IPS DF 19.7 (cell line): ENCODE results near the gene TCF7L2.

ENCODE experiments used
- DNase-seq: peaks from one replicate; pipeline ENCODE4 v3.0.0-alpha.2; 2013; ENCODE audit warnings: low read depth, low spot score

TCF7L2 gene

GRCh38 chr10:112949875-112950507 is at the start of gene TCF7L2:
TCF7L2 (plus strand) TSS chr10:112950247; CDS start chr10:112950757, 510 bp downstream.
- DNase-seq, result peak; percentile 95

GRCh38 chr10:112902730-112903129 is 47.3 kb upstream of the TCF7L2 start:
- no peak for DNase-seq

- DNase-seq, result no peak
Measured at GRCh38 chr10:112904000-112904399, 46.0 kb upstream of the TCF7L2 start.

GRCh38 chr10:112906945-112907344 is 43.1 kb upstream of the TCF7L2 start:
- DNase-seq, result no peak

DNA sequence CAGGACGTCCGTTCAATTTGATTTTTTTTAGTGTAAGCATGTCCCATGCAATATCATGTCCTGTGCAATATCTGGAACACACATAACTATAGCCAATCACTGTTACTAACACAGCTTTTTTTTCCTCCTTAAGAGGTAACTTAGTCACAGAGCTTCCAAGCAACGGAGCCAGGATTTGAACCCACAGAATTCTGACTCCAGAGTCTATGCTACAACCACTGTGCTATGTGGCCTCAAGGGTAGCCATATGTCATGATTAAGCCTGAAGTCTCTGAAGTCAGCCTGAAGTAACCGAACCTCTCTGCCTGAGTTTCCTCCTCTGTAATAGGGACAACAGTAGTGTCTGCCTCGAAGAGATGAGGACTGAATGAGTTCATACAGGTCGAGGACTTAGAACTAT is 42.2 kb upstream of the TCF7L2 start:
- no peak for DNase-seq

GRCh38 chr10:112911206-112911605 is 38.8 kb upstream of the TCF7L2 start:
- DNase-seq, result no peak

- DNase-seq, result no peak
Measured at GRCh38 chr10:112912410-112912928, 37.6 kb upstream of the TCF7L2 start.

DNA sequence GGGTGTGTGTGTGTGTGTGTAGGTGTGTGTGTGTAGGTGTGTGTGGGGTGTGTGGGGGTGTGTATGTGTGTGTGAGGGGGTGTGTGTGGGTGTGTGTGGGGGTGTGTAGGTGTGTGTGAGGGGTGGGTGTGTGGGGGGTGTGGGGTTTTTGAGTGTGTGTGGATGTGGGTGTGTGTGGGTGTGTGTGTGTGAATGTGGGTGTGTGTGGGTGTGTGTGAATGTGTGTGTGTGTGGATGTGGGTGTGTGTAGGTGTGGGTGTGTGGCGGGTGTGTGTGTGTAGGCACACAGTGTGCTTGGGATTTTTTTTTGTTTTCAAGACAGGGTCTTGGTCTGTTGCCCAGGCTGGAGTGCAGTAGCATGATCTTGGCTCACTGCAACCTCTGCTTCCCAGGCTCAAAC is 36.8 kb upstream of the TCF7L2 start:
- DNase-seq, result no peak

DNA sequence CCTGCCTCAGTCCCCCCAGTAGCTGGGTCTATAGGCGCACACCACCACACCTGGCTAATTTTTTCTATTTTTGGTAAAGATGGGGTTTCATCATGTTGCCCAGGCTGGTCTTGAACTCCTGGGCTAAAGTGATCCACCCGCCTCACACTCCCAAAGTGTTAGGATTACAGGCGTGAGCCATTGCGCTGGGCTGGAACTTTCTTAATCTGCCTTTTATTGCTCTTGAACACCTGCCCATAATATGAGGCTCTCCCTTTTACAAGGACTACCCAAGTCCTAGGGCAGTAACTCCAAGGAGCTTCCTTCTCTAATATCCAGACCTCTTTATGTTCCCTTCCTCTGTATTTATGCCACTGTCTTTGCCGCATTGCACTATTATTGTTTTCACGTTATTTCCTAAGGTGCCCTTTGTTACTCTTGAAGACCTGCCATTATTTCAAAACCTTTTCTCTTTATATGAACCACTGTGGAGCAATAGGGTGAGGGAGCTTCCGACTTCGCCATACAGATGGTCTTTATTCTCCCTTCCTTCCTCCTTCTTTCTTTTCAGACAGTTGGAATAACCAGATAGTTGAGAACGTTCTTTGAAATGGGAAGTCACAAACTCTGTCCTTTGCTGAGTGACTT is 36.3 kb upstream of the TCF7L2 start:
- DNase-seq, result no peak

DNA sequence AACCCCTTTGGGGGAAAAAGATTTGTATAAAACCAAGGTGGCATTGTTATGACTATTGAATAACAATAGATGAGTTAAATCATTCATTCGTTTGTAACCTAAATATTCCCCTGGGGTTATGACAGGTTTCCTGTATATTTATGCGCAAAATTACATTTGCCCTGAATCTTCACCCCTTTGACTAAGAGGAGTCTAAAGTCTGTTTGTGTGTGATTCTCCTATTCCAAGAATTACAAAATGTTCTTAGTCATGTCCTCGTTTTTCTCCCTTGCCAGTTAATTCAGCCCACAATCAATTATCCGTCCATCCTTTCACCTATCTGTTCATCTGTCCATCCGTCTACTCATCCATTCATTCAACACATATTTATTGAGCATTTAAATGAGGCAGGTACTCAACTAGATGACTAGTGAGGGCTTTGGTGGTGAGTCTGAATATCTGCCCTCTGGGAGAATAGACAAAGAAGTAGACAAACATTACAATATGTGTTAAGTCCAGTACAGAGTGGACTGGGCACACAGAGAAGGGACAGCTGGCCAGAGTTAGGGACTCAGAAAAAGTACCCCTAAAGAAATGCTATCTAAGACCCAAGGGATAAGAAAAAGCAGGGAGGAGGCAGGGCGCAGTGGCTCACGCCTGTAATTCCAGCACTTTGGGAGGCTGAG is 35.6 kb upstream of the TCF7L2 start:
- DNase-seq, result no peak

DNA sequence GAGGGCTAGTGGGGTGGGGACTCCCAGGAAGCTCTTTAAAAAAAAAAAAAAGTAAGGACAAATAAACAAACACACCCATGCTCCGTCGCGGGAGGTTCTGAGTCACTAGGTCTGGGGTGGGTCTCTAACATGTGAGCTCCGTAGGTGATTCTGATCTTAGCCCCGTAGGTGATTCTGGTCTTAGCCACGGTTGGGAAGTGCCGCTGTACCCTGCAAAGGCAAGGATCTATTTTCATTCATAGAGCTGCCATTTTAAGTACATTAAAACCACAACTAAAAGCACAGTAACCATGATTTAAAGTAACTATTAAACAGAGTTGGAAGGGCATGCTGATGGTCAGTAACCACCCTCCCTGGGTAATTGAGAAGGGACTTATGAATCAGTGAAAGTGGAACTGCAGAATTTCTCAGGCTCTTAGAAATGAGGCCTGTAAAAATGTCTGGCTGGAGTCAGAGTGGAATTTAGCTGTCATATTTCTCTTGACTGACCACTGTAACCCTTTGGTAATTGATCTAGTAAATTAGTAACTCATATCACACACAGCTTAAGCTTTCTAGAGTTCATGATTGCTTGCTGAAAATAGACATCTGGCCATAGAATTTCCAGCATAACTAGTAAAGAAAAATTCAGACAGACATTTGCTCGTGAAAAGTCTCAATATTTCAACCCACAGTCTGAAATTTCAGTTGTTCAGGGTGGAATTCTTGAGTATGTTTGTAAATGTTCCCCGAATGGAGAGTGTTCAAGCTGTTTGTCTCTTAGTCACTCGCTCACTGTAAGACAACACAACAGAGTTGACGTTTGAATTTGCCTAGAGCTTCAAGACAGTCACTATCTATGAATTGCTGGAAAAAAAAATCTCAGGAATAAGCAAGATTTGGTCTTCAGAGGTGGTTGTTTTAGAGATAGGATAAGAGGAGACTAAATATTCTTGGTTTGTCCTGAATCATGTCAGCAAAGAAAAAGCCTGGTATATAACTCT is 34.2 kb upstream of the TCF7L2 start:
- DNase-seq, result no peak

- no peak for DNase-seq
Measured at GRCh38 chr10:112917681-112918080, 32.4 kb upstream of the TCF7L2 start.

DNA sequence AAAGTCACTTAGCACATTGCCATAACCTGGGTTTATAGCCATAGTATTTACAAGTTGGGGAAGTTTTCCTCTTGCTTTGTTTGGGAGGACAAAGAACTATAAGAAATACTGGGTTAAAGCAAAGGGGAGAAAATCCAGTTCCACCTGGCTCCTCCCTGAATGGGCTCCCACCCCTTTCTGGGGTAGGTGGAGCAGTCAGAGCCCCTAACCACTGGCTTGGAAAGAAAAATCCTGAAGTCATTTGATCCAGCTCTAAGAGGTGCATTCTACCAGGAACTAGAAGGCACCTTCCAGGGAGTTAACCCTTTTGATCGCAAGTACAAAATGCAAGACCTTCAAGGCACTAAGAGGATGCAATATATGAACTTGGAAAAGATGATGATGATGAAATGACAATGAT is 31.3 kb upstream of the TCF7L2 start:
- DNase-seq, result no peak

GRCh38 chr10:112919721-112920120 is 30.3 kb upstream of the TCF7L2 start:
- no peak for DNase-seq

GRCh38 chr10:112926906-112927688 is 22.9 kb upstream of the TCF7L2 start:
- no peak for DNase-seq

GRCh38 chr10:112927980-112928379 is 22.1 kb upstream of the TCF7L2 start:
- no peak for DNase-seq

- no peak for DNase-seq
Measured at GRCh38 chr10:112932658-112933057, 17.4 kb upstream of the TCF7L2 start.

DNA sequence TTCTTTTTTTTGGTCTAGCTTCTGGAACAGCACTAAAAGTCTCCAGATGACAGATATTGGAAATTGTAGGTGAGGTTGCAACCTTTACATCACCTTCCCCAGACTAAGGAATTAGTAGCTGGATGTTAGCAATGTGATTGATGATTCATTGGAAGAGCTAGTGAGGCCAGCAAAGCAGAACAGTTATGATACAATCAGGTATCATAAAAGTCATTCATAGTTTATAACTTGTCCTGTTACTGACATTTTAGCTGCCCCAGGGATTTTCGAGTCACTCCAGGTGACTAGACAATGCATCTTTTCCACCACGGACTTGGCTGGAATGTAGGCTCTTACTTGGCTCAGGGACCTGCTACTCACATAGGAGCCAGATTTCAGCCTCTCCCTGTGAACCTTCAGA is 15.9 kb upstream of the TCF7L2 start:
- DNase-seq, result no peak

DNA sequence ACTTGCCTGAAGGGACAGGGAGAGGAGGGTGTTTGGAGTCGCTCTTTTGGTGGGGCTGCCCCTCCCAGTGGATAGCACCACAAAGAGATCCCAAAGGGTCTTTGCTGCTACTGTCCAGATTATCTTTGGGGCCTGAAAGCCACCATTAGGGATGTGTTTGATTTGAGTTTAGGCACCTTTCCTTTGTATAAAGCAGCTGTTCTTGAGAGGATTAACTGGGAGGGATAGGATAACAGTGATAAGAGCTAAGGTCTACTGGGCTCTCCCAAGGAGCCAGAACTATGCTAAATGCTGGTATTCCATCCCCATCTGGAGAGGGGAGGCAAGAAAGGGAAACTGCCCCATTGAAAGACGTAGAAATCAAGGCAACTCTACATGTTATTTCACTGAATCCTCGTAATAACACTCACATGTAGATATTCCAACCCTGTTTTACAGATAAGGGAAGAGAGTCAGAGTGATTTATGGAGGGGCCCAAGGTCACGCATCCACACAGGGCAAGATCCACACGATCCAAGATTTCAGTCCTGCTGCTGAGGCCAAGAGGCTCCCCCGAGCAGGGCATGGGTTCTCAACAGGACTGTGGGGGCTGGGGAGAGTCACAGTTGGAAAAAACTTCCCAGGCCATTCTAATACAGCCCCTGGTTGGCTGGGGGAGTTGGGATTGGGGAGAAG is 11.1 kb upstream of the TCF7L2 start:
- no peak for DNase-seq

GRCh38 chr10:112945811-112946210 is 4.2 kb upstream of the TCF7L2 start:
- DNase-seq, result no peak
